ENCODE data around the gene RNF121. TPM values are rescaled to one million over a fixed set of nuclear protein-coding genes. Genes with fewer than 3 reads are reported as not detected.
A peak's percentile ranks its signal among the peaks of the same experiment; 100 is the strongest.

The RNF121 gene
- polyA plus RNA-seq, 2 donors, result 9.6 to 15.2 TPM

DNA sequence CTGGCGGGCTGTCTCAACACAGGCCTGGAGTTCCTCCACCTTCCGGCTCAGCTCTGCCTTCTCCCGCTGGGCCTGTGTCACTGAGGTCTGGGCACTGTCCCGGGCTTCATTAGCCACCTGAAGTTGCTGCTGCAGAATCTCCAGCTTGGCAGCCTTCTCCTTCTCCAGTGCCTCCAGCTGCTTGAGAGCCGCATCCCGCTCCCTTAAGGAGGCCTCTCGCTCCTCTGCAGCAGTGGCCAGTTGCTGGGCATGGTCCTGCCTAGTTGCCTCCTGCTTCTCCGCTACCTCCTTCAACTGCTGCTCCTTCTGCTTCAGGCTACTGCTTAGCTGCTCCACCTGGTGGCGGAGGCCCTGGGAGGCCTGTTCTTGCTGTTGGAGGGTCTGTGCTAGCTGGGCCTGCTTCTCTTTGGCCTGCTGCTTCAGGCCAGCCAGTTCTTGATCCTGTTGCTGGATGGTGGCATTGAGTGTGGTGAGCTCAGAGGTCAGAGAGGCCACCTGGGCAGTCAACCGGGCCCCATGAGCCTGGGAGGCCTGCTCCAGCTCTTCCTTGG is 86.7 kb downstream of the RNF121 start:
- no peaks in the 10 kb centered on the region for H3K27me3 ChIP-seq (ENCODE audit: control insufficient read depth in 1 of 2, insufficient read depth in 2 of 2, low read length in 2 of 2)
- H3K4me1 ChIP-seq (ENCODE audit: control insufficient read depth in 2 of 2, insufficient read depth in 2 of 2, low read length in 1 of 2), result peaks cover 6 to 30% of the 10 kb centered on the region in 2 donors
- no peaks in the 10 kb centered on the region for H3K9me3 ChIP-seq (ENCODE audit: control insufficient read depth in 2 of 2, insufficient read depth in 1 of 2, low read depth in 1 of 2, low read length in 1 of 2)
- no peak overlapping the region for H3K4me3 ChIP-seq (ENCODE audit: low read depth in 1 of 2, low read length in 2 of 2)
- peaks cover 53 to 93% of the 10 kb centered on the region in 2 donors for H3K36me3 ChIP-seq (ENCODE audit: control insufficient read depth in 2 of 2, insufficient read depth in 2 of 2, low read length in 1 of 2)
- no peak overlapping the region for H3K27ac ChIP-seq (ENCODE audit: low read depth in 2 of 2, low read length in 1 of 2)
- 78 to 82% methylated on average over 10 of the region's 10 CpGs for WGBS, 2 donors

DNA sequence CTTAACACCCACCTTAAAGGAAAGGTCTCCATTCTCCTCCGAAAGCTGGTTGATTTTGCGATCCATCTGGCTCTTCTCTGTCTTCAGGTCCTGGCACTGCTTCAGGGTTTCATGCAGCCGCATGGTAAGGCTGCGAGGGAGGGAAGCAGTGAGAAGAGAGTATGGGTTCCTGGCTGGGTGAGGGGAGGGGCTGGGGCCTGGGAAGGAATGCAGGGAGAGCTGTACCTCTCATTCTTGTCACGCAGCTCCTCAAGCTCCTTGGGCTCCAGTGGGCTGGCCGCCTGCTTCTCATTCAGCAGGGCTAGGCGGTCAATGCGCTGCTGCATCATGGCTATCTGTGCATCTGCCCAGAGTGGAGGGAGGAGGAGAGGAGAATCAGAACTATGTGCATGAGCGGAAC is 89.3 kb downstream of the RNF121 start:
- H3K36me3 ChIP-seq (ENCODE audit: control insufficient read depth in 2 of 2, insufficient read depth in 2 of 2, low read length in 1 of 2), result peaks cover 54 to 84% of the 10 kb centered on the region in 2 donors
- WGBS, 2 donors, result 88 to 89% methylated on average over 9 of the region's 9 CpGs
- no peaks in the 10 kb centered on the region for H3K27me3 ChIP-seq (ENCODE audit: control insufficient read depth in 1 of 2, insufficient read depth in 2 of 2, low read length in 2 of 2)
- H3K9me3 ChIP-seq (ENCODE audit: control insufficient read depth in 2 of 2, insufficient read depth in 1 of 2, low read depth in 1 of 2, low read length in 1 of 2), result no peaks in the 10 kb centered on the region
- H3K4me1 ChIP-seq (ENCODE audit: control insufficient read depth in 2 of 2, insufficient read depth in 2 of 2, low read length in 1 of 2), result peaks cover 6 to 23% of the 10 kb centered on the region in 2 donors
- no peak overlapping the region for H3K27ac ChIP-seq (ENCODE audit: low read depth in 2 of 2, low read length in 1 of 2)
- H3K4me3 ChIP-seq (ENCODE audit: low read depth in 1 of 2, low read length in 2 of 2), result no peak overlapping the region

DNA sequence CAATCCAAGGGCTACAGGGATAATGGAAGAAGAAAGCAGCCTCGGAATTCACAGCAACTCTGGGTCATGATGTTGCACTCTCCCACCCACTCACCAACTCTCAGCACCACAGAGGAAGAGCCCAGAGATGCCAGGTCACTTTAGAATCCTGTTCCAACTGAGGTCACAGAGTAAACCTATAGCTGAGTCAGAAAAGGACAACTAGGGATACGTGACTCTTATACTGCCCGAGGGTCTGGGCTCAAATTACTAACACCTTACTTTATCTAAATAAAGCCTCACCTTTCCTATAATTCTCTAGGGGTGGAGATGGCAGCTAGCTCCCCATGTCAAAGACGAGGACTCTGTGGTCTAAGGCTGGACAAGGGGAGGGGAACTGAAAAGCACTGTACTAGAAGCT is 94.5 kb downstream of the RNF121 start:
- no peak overlapping the region for H3K4me3 ChIP-seq (ENCODE audit: low read depth in 1 of 2, low read length in 2 of 2)
- no peaks in the 10 kb centered on the region for H3K9me3 ChIP-seq (ENCODE audit: control insufficient read depth in 2 of 2, insufficient read depth in 1 of 2, low read depth in 1 of 2, low read length in 1 of 2)
- peaks cover 38 to 59% of the 10 kb centered on the region in 2 donors for H3K36me3 ChIP-seq (ENCODE audit: control insufficient read depth in 2 of 2, insufficient read depth in 2 of 2, low read length in 1 of 2)
- WGBS, 2 donors, result 69 to 78% methylated on average over 4 of the region's 4 CpGs
- no peaks in the 10 kb centered on the region for H3K27me3 ChIP-seq (ENCODE audit: control insufficient read depth in 1 of 2, insufficient read depth in 2 of 2, low read length in 2 of 2)
- no peaks in the 10 kb centered on the region for H3K4me1 ChIP-seq (ENCODE audit: control insufficient read depth in 2 of 2, insufficient read depth in 2 of 2, low read length in 1 of 2)
- no peak overlapping the region for H3K27ac ChIP-seq (ENCODE audit: low read depth in 2 of 2, low read length in 1 of 2)

GRCh38 chr11:72024069-72024754 is 95.4 kb downstream of the RNF121 start:
- H3K4me1 ChIP-seq (ENCODE audit: control insufficient read depth in 2 of 2, insufficient read depth in 2 of 2, low read length in 1 of 2), result no peaks in the 10 kb centered on the region
- no peaks in the 10 kb centered on the region for H3K9me3 ChIP-seq (ENCODE audit: control insufficient read depth in 2 of 2, insufficient read depth in 1 of 2, low read depth in 1 of 2, low read length in 1 of 2)
- no peaks in the 10 kb centered on the region for H3K27me3 ChIP-seq (ENCODE audit: control insufficient read depth in 1 of 2, insufficient read depth in 2 of 2, low read length in 2 of 2)
- H3K36me3 ChIP-seq (ENCODE audit: control insufficient read depth in 2 of 2, insufficient read depth in 2 of 2, low read length in 1 of 2), result peaks cover 30 to 58% of the 10 kb centered on the region in 2 donors
- H3K27ac ChIP-seq (ENCODE audit: low read depth in 2 of 2, low read length in 1 of 2), result no peak overlapping the region
- 43 to 48% methylated on average over 5 of the region's 5 CpGs for WGBS, 2 donors
- H3K4me3 ChIP-seq (ENCODE audit: low read depth in 1 of 2, low read length in 2 of 2), result no peak overlapping the region

DNA sequence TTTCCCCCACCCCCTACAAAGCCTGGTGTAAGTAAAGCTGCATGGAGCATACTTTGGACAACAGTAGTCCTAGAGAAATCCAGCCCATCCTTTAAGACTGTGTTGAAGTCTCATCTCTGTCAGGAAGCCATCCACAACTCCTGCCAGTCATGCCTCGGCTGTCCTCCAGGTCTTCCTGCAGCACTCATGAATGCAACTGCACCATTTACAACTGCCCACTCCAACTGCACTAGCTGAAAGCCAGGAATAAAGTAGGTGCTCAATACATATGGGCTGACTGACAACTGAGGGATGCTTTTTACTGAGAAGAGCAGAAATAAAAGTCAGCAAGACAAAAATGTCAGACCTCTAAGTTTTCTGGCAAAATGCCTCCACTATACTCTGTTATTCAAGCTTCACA is 97.2 kb downstream of the RNF121 start:
- peaks cover 23 to 46% of the 10 kb centered on the region in 2 donors for H3K36me3 ChIP-seq (ENCODE audit: control insufficient read depth in 2 of 2, insufficient read depth in 2 of 2, low read length in 1 of 2)
- 51 to 57% methylated on average over 1 of the region's 1 CpG for WGBS, 2 donors
- no peak overlapping the region for H3K4me3 ChIP-seq (ENCODE audit: low read depth in 1 of 2, low read length in 2 of 2)
- H3K27me3 ChIP-seq (ENCODE audit: control insufficient read depth in 1 of 2, insufficient read depth in 2 of 2, low read length in 2 of 2), result no peaks in the 10 kb centered on the region
- no peaks in the 10 kb centered on the region for H3K4me1 ChIP-seq (ENCODE audit: control insufficient read depth in 2 of 2, insufficient read depth in 2 of 2, low read length in 1 of 2)
- no peaks in the 10 kb centered on the region for H3K9me3 ChIP-seq (ENCODE audit: control insufficient read depth in 2 of 2, insufficient read depth in 1 of 2, low read depth in 1 of 2, low read length in 1 of 2)
- no peak overlapping the region for H3K27ac ChIP-seq (ENCODE audit: low read depth in 2 of 2, low read length in 1 of 2)

DNA sequence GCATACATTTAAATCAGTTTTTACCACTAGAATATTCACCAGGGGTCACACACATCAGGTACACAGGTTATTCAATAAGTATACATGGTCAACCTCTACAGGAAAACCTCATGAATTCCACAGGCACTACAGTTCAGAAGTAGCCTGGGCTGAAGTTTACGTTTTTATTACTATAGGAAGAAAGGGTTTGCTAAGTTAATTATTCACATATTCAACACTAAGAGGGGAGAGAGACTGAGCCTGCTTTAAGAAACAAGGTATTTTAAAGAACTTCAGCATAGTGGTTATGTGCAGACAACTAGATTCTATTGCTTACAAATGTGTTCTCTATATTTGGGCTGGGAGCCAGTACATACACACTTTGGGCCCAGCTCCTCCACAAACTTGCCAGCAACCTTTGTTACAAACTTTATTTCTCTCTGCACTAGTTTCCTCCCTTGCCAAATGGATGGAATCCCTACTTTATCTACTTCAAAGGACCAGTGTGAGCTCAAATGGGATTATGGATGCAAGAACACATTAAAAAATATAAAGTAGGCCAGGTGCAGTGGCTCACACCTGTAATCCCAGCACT is 101.7 kb downstream of the RNF121 start:
- H3K27ac ChIP-seq (ENCODE audit: low read depth in 2 of 2, low read length in 1 of 2), result no peak overlapping the region
- H3K36me3 ChIP-seq (ENCODE audit: control insufficient read depth in 2 of 2, insufficient read depth in 2 of 2, low read length in 1 of 2), result peaks cover 12 to 17% of the 10 kb centered on the region in 2 donors
- H3K4me1 ChIP-seq (ENCODE audit: control insufficient read depth in 2 of 2, insufficient read depth in 2 of 2, low read length in 1 of 2), result no peaks in the 10 kb centered on the region
- no peaks in the 10 kb centered on the region for H3K9me3 ChIP-seq (ENCODE audit: control insufficient read depth in 2 of 2, insufficient read depth in 1 of 2, low read depth in 1 of 2, low read length in 1 of 2)
- 30 to 44% methylated on average over 1 of the region's 1 CpG for WGBS, 2 donors
- no peak overlapping the region for H3K4me3 ChIP-seq (ENCODE audit: low read depth in 1 of 2, low read length in 2 of 2)
- H3K27me3 ChIP-seq (ENCODE audit: control insufficient read depth in 1 of 2, insufficient read depth in 2 of 2, low read length in 2 of 2), result no peaks in the 10 kb centered on the region

DNA sequence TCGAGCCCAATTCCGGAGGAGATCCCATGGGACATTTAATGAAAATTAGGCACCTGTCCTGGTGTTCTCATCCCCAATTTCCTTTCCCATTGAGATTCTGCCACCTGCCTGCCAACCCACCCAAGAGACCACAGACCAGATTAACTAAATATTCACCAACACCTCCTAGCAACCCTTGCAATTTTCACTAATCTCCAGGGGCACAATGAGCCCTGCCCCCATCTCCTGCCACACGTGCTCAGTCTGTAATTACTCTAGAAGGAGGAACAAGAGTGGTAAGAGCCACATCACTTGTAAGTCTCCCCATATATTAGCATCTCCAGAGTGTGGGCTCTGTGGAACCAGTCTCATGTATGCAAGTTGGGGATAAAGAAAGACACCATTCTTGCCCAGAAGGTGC is 107.8 kb downstream of the RNF121 start:
- H3K4me1 ChIP-seq (ENCODE audit: control insufficient read depth in 2 of 2, insufficient read depth in 2 of 2, low read length in 1 of 2), result peaks cover 0 to 9% of the 10 kb centered on the region in 2 donors
- 64 to 67% methylated on average over 3 of the region's 3 CpGs for WGBS, 2 donors
- no peak overlapping the region for H3K4me3 ChIP-seq (ENCODE audit: low read depth in 1 of 2, low read length in 2 of 2)
- H3K36me3 ChIP-seq (ENCODE audit: control insufficient read depth in 2 of 2, insufficient read depth in 2 of 2, low read length in 1 of 2), result no peaks in the 10 kb centered on the region
- H3K9me3 ChIP-seq (ENCODE audit: control insufficient read depth in 2 of 2, insufficient read depth in 1 of 2, low read depth in 1 of 2, low read length in 1 of 2), result no peaks in the 10 kb centered on the region
- no peak overlapping the region for H3K27ac ChIP-seq (ENCODE audit: low read depth in 2 of 2, low read length in 1 of 2)
- no peaks in the 10 kb centered on the region for H3K27me3 ChIP-seq (ENCODE audit: control insufficient read depth in 1 of 2, insufficient read depth in 2 of 2, low read length in 2 of 2)

GRCh38 chr11:72037554-72038311 is 108.9 kb downstream of the RNF121 start:
- peak overlapping the region in 1 of 2 donors; percentile 60 for H3K4me3 ChIP-seq (ENCODE audit: low read depth in 1 of 2, low read length in 2 of 2)
- peaks cover 0 to 2% of the 10 kb centered on the region in 2 donors for H3K36me3 ChIP-seq (ENCODE audit: control insufficient read depth in 2 of 2, insufficient read depth in 2 of 2, low read length in 1 of 2)
- peaks cover 0 to 12% of the 10 kb centered on the region in 2 donors for H3K4me1 ChIP-seq (ENCODE audit: control insufficient read depth in 2 of 2, insufficient read depth in 2 of 2, low read length in 1 of 2)
- no peaks in the 10 kb centered on the region for H3K27me3 ChIP-seq (ENCODE audit: control insufficient read depth in 1 of 2, insufficient read depth in 2 of 2, low read length in 2 of 2)
- H3K27ac ChIP-seq (ENCODE audit: low read depth in 2 of 2, low read length in 1 of 2), result peak overlapping the region; percentile 52 to 90
- H3K9me3 ChIP-seq (ENCODE audit: control insufficient read depth in 2 of 2, insufficient read depth in 1 of 2, low read depth in 1 of 2, low read length in 1 of 2), result no peaks in the 10 kb centered on the region
- WGBS, 2 donors, result 36 to 37% methylated on average over 4 of the region's 4 CpGs

DNA sequence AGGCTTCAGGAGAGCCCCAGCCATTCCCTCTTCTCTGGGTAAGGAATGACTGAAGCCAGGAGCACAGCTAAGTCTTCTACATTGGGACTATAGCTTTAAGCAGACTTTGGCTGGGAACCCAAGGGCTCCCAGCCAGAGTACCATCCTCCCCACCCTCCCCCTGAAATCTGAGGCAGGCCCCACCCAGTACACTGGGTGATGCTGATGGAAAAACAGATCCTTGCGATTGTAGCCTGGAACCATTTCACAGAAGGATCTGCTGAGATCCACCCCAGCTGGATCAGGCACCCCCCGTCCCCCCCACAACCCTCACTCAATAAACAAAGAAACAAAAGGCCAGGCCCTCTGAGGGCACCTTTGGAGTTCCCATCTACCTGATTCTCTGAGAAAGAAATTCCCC is 109.6 kb downstream of the RNF121 start:
- Histone ChIP-seq H3K36me3 (ENCODE audit: control insufficient read depth in 2 of 2, insufficient read depth in 2 of 2, low read length in 1 of 2) (peaks cover 0 to 2% of the 10 kb centered on the region in 2 donors), H3K4me3 (ENCODE audit: low read depth in 1 of 2, low read length in 2 of 2) (peak overlapping the region in 1 of 2 donors; percentile 60), H3K27me3 (ENCODE audit: control insufficient read depth in 1 of 2, insufficient read depth in 2 of 2, low read length in 2 of 2) (no peaks in the 10 kb centered on the region), H3K9me3 (ENCODE audit: control insufficient read depth in 2 of 2, insufficient read depth in 1 of 2, low read depth in 1 of 2, low read length in 1 of 2) (no peaks in the 10 kb centered on the region), H3K4me1 (ENCODE audit: control insufficient read depth in 2 of 2, insufficient read depth in 2 of 2, low read length in 1 of 2) (peaks cover 0 to 12% of the 10 kb centered on the region in 2 donors), H3K27ac (ENCODE audit: low read depth in 2 of 2, low read length in 1 of 2) (peak overlapping the region; percentile 90 to 96)
- WGBS, 2 donors, result 8 to 15% methylated on average over 2 of the region's 2 CpGs

Measured in esophagus (tissue), 2 donors.